Vagina (tissue), 2 donors: ENCODE results near the gene MRI1. TPM values are rescaled to one million over a fixed set of nuclear protein-coding genes. Genes with fewer than 3 reads are reported as not detected.
"Not testable (repeated sequence)": the region's sequence is repeated elsewhere in the genome, so short reads cannot be mapped to it uniquely, and the experiment has no call there.

Experiments used
- DNase-seq, 2 donors: peaks; one replicate each; pipeline ENCODE4 v3.0.0-alpha.2; 2017; ENCODE audit errors: extremely low spot score in 2 of 2
- H3K27ac ChIP-seq: fragments of 200-600 bp; sonication (generic); one replicate; pipeline ENCODE4 v1.5.1; 2019
- H3K27me3 ChIP-seq: fragments of 200-600 bp; sonication (generic); one replicate; pipeline ENCODE4 v1.5.1; 2019
- H3K36me3 ChIP-seq, 2 donors: fragments of 200-600 bp; sonication (generic); one replicate each; pipeline ENCODE4 v1.5.1; 2017 to 2019
- H3K4me1 ChIP-seq: fragments of 200-600 bp; sonication (generic); one replicate; pipeline ENCODE4 v1.5.1; 2019
- H3K4me3 ChIP-seq, 2 donors: fragments of 200-600 bp; sonication (generic); 1 replicate in 1 of 2; 2 replicates in 1 of 2; pipeline ENCODE4 v1.5.1; 2016 to 2019
- H3K9me3 ChIP-seq: fragments of 200-600 bp; sonication (generic); one replicate; pipeline ENCODE4 v1.5.1; 2019
- CTCF ChIP-seq, 3 experiments: fragments of 450-650 bp in 2 of 3; fragments of 200-600 bp in 1 of 3; sonication (generic) in 1 of 3; IDR thresholded peaks; one replicate each; pipeline ENCODE4 v1.5.1; 2017 to 2019; ENCODE audit warnings: antibody characterized with exemption in 3 of 3, mild to moderate bottlenecking in 2 of 3, moderate library complexity in 2 of 3
- POLR2A ChIP-seq, 2 donors: fragments of 450-650 bp; IDR thresholded peaks; one replicate each; pipeline ENCODE4 v1.6.1; 2017; ENCODE audit warnings: antibody characterized with exemption in 2 of 2, mild to moderate bottlenecking in 2 of 2, moderate library complexity in 2 of 2
- POLR2AphosphoS5 ChIP-seq, 2 donors: sonication (generic); formaldehyde crosslinking; IDR thresholded peaks; one replicate each; pipeline ENCODE4 v1.9.0; 2017; ENCODE audit warnings: antibody characterized with exemption in 2 of 2, mild to moderate bottlenecking in 2 of 2, low read depth in 1 of 2; ENCODE audit not compliant: insufficient read depth in 1 of 2
- intact Hi-C: fragments of 100-400 bp; cut with DNase I; formaldehyde crosslinking; loops from one replicate; pipeline ENCODE4 v1.15.1; 2023
- total RNA-seq: library from RNA; depleted of rRNA; stranded (reverse); fragments of >200 nt; gene quantifications from one replicate; pipeline ENCODE4 v1.2.3, GENCODE V29; 2016

MRI1 gene
- total RNA-seq, 1 donor from 2014 or later: 69.0 TPM

- no peaks in the 10 kb centered on the region for H3K36me3 ChIP-seq
- TF ChIP-seq POLR2A (IDR thresholded peaks at IDR 0.05) (no peak), CTCF (IDR thresholded peaks at IDR 0.05) (no peak), POLR2AphosphoS5 (IDR thresholded peaks at IDR 0.05; ENCODE audit: insufficient read depth in 1 of 2, low read depth in 1 of 2) (no peak)
- no peaks in the 10 kb centered on the region for H3K9me3 ChIP-seq
- no peaks in the 10 kb centered on the region for H3K27me3 ChIP-seq
- DNase-seq: no peak
- H3K27ac ChIP-seq: peak overlapping the region; percentile 88
- H3K4me3 ChIP-seq: no peak overlapping the region
- H3K4me1 ChIP-seq: peaks cover 33% of the 10 kb centered on the region
- intact Hi-C loops: loop anchor here (5.0 kb wide), 1 partner anchor 73 kb away; no protein-coding TSS in a partner anchor
Observed at GRCh38 chr19:13788991-13789390, 24.7 kb downstream of the MRI1 start.

GRCh38 chr19:13790354-13790753 lies 26.0 kb downstream of the MRI1 start:
- no peak for DNase-seq
- Histone ChIP-seq H3K27me3 (no peaks in the 10 kb centered on the region), H3K27ac (no peak overlapping the region), H3K36me3 (no peaks in the 10 kb centered on the region), H3K4me1 (peaks cover 35% of the 10 kb centered on the region), H3K4me3 (no peak overlapping the region), H3K9me3 (no peaks in the 10 kb centered on the region)
- TF ChIP-seq CTCF (IDR thresholded peaks at IDR 0.05) (no peak), POLR2AphosphoS5 (IDR thresholded peaks at IDR 0.05; ENCODE audit: insufficient read depth in 1 of 2, low read depth in 1 of 2) (no peak), POLR2A (IDR thresholded peaks at IDR 0.05) (no peak)
- intact Hi-C loops: no loop called here

- DNase-seq, H3K9me3 ChIP-seq, H3K27me3 ChIP-seq, H3K36me3 ChIP-seq, intact Hi-C loops, H3K4me3 ChIP-seq: not testable (repeated sequence)
- Histone ChIP-seq H3K4me1 (peaks cover 45% of the 10 kb centered on the region), H3K27ac (peak overlapping the region; percentile 94)
Observed at GRCh38 chr19:13793317-13793716, 29.0 kb downstream of the MRI1 start.

DNA sequence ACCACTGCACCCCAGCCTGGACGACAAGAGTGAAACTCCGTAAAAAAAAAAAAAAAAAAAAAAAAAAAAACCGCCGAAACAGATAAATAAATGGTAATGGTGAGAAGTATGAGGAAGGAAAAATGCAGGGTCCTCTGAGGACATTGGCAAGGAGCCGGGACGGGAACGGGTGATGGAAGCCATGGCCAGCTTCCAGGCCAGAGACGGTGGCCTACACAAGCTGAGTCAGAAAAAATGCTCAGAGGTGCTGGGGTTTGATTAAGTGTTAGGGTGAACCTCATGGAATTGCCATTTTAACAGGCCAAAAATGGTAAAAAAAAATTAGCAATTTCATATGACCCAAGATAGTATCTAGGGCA lies 30.1 kb downstream of the MRI1 start:
- DNase-seq: no peak
- no peaks in the 10 kb centered on the region for H3K9me3 ChIP-seq
- peak overlapping the region; percentile 65 to 94 for H3K4me3 ChIP-seq
- no peaks in the 10 kb centered on the region for H3K36me3 ChIP-seq
- peaks cover 36% of the 10 kb centered on the region for H3K4me1 ChIP-seq
- peak overlapping the region; percentile 94 for H3K27ac ChIP-seq
- intact Hi-C loops: no loop called here
- H3K27me3 ChIP-seq: no peaks in the 10 kb centered on the region
- no peak for TF ChIP-seq CTCF (IDR thresholded peaks at IDR 0.05)
- TF ChIP-seq POLR2A (IDR thresholded peaks at IDR 0.05): no peak
- no peak for TF ChIP-seq POLR2AphosphoS5 (IDR thresholded peaks at IDR 0.05; ENCODE audit: insufficient read depth in 1 of 2, low read depth in 1 of 2)

- no peaks in the 10 kb centered on the region for H3K9me3 ChIP-seq
- TF ChIP-seq CTCF (IDR thresholded peaks at IDR 0.05) (no peak), POLR2AphosphoS5 (IDR thresholded peaks at IDR 0.05; ENCODE audit: insufficient read depth in 1 of 2, low read depth in 1 of 2) (peak; percentile 87 to 90), POLR2A (IDR thresholded peaks at IDR 0.05) (peak in 1 of 2 donors; percentile 52)
- intact Hi-C loops: loop anchor here (5.0 kb wide), 2 partner anchors 37 to 62 kb away; no protein-coding TSS in a partner anchor
- peak within 1 kb of the TSS; percentile 94 for H3K27ac ChIP-seq
- no peaks in the 10 kb centered on the region for H3K36me3 ChIP-seq
- peak within 1 kb of the TSS; percentile 65 to 94 for H3K4me3 ChIP-seq
- no peaks in the 10 kb centered on the region for H3K27me3 ChIP-seq
- H3K4me1 ChIP-seq: peaks cover 35% of the 10 kb centered on the region
- DNase-seq: peak; percentile 98 to 99
Observed at GRCh38 chr19:13794757-13795589, 30.7 kb downstream of the MRI1 start, which contains the start of gene ZSWIM4. Gene ZSWIM4, plus strand, starts transcription at chr19:13795443. Its CDS starts 206 bp downstream, at chr19:13795649.
